Bronchial epithelial cell (primary cell): ENCODE data around the gene PARVB. TPM values are rescaled to one million over a fixed set of nuclear protein-coding genes. Genes with fewer than 3 reads are reported as not detected.
A peak's percentile ranks its signal among the peaks of the same experiment; 100 is the strongest.
"Not testable (repeated sequence)": the region's sequence is repeated elsewhere in the genome, so short reads cannot be mapped to it uniquely, and the experiment has no call there.

Source experiments
- DNase-seq: peaks from one replicate; pipeline ENCODE4 v3.0.0-alpha.2; 2010; ENCODE audit warnings: low read depth
- FAIRE-seq: peaks from 2 replicates; lab custom pipeline; 2011; peaks lifted over from hg19 to GRCh38; lab: Jason Lieb, UNC
- H3K27me3 ChIP-seq: 2 replicates; pipeline ENCODE4 v1.5.1; 2011; ENCODE audit warnings: low read length; ENCODE audit not compliant: control insufficient read depth, insufficient read depth
- H3K36me3 ChIP-seq: 2 replicates; pipeline ENCODE4 v1.5.1; 2011; ENCODE audit warnings: low read length; ENCODE audit not compliant: control insufficient read depth, insufficient read depth
- H3K4me3 ChIP-seq: 2 replicates; pipeline ENCODE4 v1.5.1; 2011; ENCODE audit warnings: mild to moderate bottlenecking, low read depth, low read length, control low read depth
- total RNA-seq: library from RNA; depleted of rRNA; stranded (reverse); fragments of >200 nt; gene quantifications from 2 replicates; pipeline ENCODE4 v1.2.1, GENCODE V29; 2014
- TF ChIP-seq, protein P1 (sequence below): IDR thresholded peaks from 2 replicates; pipeline ENCODE4 v1.5.1; 2011; ENCODE audit warnings: mild to moderate bottlenecking, moderate library complexity, low read length, control low read depth, inconsistent platforms; ENCODE audit not compliant: insufficient read depth, severe bottlenecking

The PARVB gene
- total RNA-seq, 1 donor from 2014 or later: 3.4 TPM

DNA sequence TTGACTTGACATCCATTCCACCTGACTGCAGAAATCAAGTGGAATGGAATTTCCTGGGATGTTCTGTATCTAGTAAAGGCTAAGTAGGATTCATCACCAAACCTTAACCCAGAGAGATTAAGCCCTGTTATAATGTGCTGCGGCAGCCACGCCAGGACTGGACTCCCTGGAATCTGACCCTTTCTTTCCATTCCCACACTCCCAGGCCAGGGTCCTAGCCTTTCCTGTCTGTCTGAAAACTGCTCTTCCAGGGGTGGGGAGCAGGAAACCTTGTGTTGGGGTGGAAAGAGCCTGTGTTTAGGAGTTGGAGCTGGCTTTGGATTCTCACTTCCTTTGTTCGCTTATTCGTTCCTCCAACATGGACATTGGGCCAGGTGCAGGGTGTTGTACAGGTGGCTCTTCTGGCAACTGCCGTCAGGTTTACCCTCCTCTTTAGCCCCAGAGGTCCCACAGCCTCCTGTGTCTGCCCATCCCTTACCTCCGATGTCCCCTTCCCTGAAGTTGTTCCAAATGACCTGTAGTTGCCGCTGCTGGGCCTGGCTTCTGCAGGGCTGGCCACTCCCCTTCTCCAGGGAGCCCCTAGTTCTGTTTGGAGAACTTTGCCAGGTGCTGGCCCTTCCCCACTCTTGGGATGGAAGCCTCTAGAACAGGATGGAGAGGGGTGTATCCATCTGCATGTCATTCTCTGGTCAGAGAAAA, 20.5 kb upstream of the PARVB start:
- H3K36me3 ChIP-seq: no peaks in the 10 kb centered on the region
- TF ChIP-seq, protein P1, sequence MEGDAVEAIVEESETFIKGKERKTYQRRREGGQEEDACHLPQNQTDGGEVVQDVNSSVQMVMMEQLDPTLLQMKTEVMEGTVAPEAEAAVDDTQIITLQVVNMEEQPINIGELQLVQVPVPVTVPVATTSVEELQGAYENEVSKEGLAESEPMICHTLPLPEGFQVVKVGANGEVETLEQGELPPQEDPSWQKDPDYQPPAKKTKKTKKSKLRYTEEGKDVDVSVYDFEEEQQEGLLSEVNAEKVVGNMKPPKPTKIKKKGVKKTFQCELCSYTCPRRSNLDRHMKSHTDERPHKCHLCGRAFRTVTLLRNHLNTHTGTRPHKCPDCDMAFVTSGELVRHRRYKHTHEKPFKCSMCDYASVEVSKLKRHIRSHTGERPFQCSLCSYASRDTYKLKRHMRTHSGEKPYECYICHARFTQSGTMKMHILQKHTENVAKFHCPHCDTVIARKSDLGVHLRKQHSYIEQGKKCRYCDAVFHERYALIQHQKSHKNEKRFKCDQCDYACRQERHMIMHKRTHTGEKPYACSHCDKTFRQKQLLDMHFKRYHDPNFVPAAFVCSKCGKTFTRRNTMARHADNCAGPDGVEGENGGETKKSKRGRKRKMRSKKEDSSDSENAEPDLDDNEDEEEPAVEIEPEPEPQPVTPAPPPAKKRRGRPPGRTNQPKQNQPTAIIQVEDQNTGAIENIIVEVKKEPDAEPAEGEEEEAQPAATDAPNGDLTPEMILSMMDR: peak; percentile 3
- no peak for DNase-seq
- H3K4me3 ChIP-seq: no peak overlapping the region
- FAIRE-seq: peak; percentile 75
- no peaks in the 10 kb centered on the region for H3K27me3 ChIP-seq

DNA sequence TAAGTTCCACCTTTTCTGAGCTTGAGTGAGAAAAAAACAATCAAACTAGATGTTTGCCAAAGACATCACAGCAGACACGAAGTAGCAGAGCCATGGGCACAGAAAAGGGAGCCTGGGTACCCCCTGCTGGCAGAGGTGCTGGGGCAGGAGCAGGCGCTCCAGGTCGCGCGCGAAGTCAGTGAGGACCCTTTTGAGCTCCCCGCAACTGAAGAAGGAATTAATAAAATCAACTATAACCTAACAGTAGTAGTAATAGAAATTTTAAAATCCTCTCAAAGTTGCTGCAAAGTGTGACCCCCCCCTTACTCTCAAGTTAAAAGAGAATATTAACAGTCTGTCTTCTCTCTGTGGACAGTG, 20.0 kb upstream of the PARVB start:
- TF ChIP-seq, protein P1: no peak
- FAIRE-seq (no peak), DNase-seq (no peak)
- H3K4me3 ChIP-seq: no peak overlapping the region
- no peaks in the 10 kb centered on the region for H3K36me3 ChIP-seq
- H3K27me3 ChIP-seq: no peaks in the 10 kb centered on the region

DNA sequence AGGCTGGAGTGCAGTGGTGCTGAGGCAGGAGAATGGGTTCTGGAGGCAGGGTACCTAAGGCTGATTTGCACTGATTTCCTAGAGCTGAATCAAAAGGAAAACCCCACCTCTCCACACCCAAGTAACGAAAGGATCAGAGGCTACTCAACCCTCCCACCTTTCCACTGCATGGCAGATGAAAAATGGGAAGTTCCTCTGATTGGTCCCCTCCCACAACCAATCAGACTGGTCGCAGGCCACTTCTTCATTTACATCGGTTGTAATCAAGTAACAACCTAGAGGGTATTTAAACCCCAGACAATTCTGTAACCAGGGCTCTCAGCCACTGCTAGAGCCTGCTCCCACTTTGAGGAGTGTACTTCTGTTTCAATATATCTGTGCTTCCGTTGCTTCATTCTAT, 18.6 kb upstream of the PARVB start:
- no peak for FAIRE-seq

DNA sequence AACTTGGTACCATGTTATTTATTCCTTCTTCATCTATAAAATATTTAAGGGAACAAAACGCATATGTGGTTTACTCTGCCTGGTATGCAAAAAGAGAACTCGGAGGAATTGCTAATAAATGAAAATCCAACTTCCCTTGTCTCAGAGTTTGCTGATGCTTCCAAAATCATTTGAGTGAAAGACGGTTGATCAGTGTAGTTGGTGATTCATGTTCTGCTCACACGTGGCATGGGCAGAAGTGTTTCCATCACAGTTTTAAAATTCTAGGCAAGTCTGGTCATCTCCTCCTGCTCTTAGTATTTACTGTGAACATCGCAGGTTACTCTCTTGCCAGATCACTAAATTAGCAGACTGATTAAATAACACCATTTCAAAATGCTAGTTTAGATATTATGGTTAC, 11.9 kb upstream of the PARVB start:
- Histone ChIP-seq H3K36me3 (no peaks in the 10 kb centered on the region), H3K4me3 (no peak overlapping the region), H3K27me3 (no peaks in the 10 kb centered on the region)
- FAIRE-seq (no peak), DNase-seq (peak; percentile 48)
- TF ChIP-seq, protein P1: no peak

More for the DNA sequence above, 18.6 kb upstream of the PARVB start:
- Histone ChIP-seq H3K36me3 (no peaks in the 10 kb centered on the region), H3K4me3 (no peak overlapping the region), H3K27me3 (no peaks in the 10 kb centered on the region)
- TF ChIP-seq, protein P1: no peak
- no peak for DNase-seq

DNA sequence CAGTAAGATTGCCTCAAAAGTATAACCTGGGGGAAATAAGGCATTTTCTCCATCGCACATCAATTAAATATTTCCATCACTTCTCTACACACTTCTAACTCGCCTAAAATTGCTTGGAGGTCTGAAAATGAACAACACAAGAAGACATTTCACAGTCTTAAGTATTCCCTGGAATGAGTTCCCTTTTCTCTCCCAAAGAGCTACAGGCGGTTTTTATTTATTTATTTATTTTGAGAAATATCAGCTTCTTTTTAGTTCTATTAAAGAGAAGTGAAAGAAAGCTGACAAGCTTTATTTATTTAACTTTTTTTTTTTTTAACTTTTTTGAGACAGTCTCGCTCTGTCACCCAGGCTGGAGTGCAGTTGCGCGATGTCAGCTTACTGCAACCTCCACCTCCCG, 11.5 kb upstream of the PARVB start:
- Histone ChIP-seq H3K27me3 (no peaks in the 10 kb centered on the region), H3K36me3 (no peaks in the 10 kb centered on the region), H3K4me3 (no peak overlapping the region)
- TF ChIP-seq, protein P1: no peak
- FAIRE-seq: no peak
- DNase-seq: no peak

DNA sequence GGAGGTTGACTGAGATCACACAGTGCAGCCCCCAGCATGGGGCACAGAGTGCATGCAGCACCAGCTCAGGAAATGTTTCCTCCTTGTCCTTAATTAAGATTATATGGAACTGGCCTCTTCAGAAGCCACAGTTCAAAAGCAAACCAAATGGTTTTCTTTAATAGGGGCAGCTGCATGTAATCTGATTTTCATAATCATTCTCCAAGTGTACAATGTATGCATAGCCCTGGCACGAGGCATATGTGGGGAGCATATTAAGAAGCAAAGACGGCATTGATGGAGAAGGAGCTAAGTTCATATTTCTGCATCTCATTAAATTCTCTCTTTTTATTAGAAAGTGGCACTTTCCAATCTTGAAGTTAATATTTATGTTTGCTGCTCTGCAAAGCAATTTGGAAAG, 9.9 kb upstream of the PARVB start:
- TF ChIP-seq, protein P1: no peak
- H3K36me3 ChIP-seq: no peaks in the 10 kb centered on the region
- DNase-seq (no peak), FAIRE-seq (no peak)
- no peak overlapping the region for H3K4me3 ChIP-seq
- H3K27me3 ChIP-seq: no peaks in the 10 kb centered on the region

DNA sequence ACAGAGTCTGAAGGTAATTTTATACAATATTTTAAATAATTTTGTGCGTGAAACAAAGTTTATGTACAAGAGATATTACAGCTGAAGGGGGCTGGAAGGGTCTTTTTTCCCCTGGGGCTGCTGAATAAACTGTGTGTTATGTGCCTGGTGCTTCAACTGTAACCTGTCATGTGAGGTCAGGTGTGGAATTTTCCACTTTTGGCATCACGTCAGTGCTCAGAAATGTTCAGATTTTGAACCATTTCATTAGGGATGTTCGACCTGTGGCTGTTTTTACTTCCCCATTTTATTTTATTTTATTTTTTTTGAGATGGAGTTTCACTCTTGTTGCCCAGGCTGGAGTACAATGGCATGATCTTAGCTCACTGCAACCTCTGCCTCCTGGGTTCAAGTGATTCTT, 7.5 kb upstream of the PARVB start:
- H3K4me3 ChIP-seq, H3K36me3 ChIP-seq, FAIRE-seq, DNase-seq, H3K27me3 ChIP-seq: not testable (repeated sequence)
